Omental fat pad (tissue), 4 donors: ENCODE measurements around the gene INHBB. TPM values are rescaled to one million over a fixed set of nuclear protein-coding genes. Genes with fewer than 3 reads are reported as not detected.

Experiments used
- ATAC-seq: fragments of 150-250 bp; one replicate; pipeline ENCODE4 v1.9.1; 2016; ENCODE audit warnings: mild to moderate bottlenecking, moderate library complexity; ENCODE audit not compliant: low FRiP score
- DNase-seq: peaks from one replicate; pipeline ENCODE4 v3.0.0-alpha.2; 2019; ENCODE audit warnings: low spot score
- total RNA-seq, 4 donors: library from RNA; depleted of rRNA; stranded (reverse); fragments of >200 nt; gene quantifications; one replicate each; pipeline ENCODE4 v1.1.0, GENCODE V29; 2016
- TF ChIP-seq, protein P1 (sequence below), 3 donors: fragments of 450-650 bp; IDR thresholded peaks; one replicate each; pipeline ENCODE4 v1.5.1; 2016 to 2017; ENCODE audit warnings: antibody characterized with exemption in 3 of 3, mild to moderate bottlenecking in 3 of 3, moderate library complexity in 2 of 3

INHBB gene
- total RNA-seq, 4 donors from 2014 or later: 6.7 to 59.8 (median 28.6) TPM

DNA sequence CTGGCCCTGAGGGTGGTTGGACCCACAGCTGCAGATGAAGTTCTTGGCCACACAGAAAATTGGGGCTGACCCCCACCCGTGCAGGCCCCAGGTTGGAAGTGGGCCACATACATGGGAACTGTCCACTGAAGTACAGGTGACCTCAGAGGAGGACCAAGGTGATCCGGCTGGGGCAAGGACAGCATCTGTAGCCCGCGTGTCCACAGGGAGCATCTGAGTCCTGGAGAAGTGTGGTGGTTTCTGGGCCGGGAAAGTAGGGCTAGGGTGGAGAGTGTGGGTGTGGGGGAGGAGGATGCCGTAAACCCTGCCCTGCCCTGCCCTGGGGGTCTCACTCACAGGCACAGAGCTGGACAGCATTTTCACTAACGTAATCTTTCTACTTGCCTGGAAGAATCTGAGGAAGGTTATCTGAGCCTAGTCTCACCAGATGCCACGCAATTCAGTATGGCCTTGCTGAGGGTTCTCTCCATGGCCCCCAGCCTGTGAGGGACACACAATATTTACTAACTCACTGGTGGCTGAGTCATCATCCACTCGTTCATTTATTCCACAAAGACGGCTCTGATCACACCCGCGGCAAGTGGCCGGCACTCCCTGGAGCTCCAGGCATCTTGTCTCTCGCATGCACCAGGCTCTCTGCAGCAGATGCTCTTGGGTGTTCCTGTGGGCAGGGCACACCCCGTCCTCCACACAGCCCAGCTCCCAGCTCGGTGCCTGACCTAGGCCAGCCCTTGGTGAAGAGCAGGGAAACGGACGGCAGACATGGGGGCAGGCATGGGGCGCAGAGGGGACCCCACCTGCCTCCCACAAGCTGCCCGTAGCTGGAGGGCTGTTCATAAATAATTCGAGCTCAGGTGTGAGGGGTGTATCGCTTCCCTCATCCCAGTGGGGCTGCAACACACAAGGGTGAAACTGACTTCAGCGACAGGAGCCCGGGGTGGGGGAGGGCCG lies 51.2 kb downstream of the INHBB start:
- TF ChIP-seq, protein P1, sequence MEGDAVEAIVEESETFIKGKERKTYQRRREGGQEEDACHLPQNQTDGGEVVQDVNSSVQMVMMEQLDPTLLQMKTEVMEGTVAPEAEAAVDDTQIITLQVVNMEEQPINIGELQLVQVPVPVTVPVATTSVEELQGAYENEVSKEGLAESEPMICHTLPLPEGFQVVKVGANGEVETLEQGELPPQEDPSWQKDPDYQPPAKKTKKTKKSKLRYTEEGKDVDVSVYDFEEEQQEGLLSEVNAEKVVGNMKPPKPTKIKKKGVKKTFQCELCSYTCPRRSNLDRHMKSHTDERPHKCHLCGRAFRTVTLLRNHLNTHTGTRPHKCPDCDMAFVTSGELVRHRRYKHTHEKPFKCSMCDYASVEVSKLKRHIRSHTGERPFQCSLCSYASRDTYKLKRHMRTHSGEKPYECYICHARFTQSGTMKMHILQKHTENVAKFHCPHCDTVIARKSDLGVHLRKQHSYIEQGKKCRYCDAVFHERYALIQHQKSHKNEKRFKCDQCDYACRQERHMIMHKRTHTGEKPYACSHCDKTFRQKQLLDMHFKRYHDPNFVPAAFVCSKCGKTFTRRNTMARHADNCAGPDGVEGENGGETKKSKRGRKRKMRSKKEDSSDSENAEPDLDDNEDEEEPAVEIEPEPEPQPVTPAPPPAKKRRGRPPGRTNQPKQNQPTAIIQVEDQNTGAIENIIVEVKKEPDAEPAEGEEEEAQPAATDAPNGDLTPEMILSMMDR (IDR thresholded peaks at IDR 0.05): no peak
- DNase-seq: no peak
- ATAC-seq: no peak

GRCh38 chr2:120398051-120398995 lies 52.4 kb downstream of the INHBB start:
- DNase-seq (no peak), ATAC-seq (no peak)
- TF ChIP-seq, protein P1 (IDR thresholded peaks at IDR 0.05): no peak

GRCh38 chr2:120398996-120399888 lies 53.3 kb downstream of the INHBB start:
- TF ChIP-seq, protein P1 (IDR thresholded peaks at IDR 0.05): no peak
- no peak for ATAC-seq
- no peak for DNase-seq

- TF ChIP-seq, protein P1 (IDR thresholded peaks at IDR 0.05): no peak
- no peak for ATAC-seq
- DNase-seq: no peak
These were observed 53.9 kb downstream of the INHBB start for GRCh38 chr2:120399889-120400240.

DNA sequence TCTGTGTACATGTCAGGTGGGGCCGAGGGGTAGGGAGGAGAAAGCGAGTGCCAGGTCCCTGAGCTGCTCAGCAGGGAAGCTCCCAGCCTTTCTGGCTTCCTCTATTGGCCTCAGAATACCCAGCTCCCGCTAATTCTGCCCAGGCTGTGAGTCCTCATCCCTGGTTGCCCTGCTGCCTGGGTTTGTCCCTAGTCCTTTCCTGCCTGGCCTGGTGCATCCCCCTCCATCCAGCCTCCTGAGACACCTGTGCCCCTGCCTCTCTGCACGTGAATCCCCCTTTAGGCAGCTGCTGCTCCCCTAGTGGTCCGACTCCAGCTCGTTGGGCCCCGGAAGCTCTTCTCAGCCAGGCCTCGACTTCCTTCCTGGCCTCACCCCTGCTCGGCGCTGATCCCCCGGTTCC lies 54.6 kb downstream of the INHBB start:
- DNase-seq: no peak
- TF ChIP-seq, protein P1 (IDR thresholded peaks at IDR 0.05): no peak
- no peak for ATAC-seq

Other genes with a start within 250 kb of the INHBB start
- gene TMEM185B, start 122.7 kb upstream of the INHBB start, total RNA-seq: 10 to 100 TPM; 21.5 to 31.7 (median 25.1) TPM
- 10 to 100 TPM; 41.5 to 74.2 (median 51.4) TPM for gene RALB, start 93.3 kb upstream of the INHBB start, total RNA-seq